NCI-H1092 treated with DMSO at 0.1 percent for 48 hours (cell line): ENCODE measurements around the gene PPP4R1.
A peak's percentile ranks its signal among the peaks of the same experiment; 100 is the strongest.
"Not testable (repeated sequence)": the region's sequence is repeated elsewhere in the genome, so short reads cannot be mapped to it uniquely, and the experiment has no call there.

Experiments
- DNase-seq: peaks from one replicate; lab custom pipeline; 2025; lab: John Stamatoyannopoulos, UW

PPP4R1 gene

DNA sequence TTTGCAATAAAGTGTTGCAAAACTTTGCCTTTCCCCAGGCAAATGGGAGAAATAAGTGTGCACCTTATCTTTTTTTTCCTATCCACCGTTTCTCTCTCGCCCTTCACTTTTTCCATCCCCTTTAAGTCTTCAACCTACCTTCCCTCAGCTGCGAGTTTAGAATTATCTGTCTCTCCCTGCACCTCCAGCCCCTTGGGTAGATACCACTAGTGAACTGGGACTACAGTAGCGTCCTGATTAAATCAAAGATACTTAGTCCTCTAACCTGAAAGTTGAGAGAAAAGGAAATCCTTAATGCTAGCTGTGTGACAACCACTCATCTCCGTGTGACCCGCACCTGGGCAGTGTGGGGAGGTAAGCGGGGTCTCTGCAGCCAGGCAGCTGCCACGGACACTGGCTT is 16.1 kb upstream of the PPP4R1 start:
- DNase-seq: no peak

DNA sequence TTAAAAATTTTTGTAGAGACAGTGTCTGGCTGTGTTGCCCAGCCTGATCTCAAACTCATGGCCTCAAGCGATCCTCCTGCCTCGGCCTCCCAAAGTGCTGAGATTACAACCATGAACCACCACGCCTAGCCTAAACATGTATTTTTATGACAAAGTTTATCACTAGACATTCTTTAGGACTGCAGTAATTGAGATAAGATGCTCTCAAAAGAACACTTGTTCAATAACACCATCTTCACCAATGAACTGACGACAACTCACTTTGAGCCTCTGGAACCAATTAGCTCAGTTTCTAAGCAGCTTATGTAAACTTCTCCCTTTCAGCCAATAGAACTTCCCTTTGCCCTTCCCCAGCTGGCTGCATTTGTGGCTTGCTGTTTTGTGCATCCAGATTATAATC is 15.3 kb upstream of the PPP4R1 start:
- DNase-seq: no peak

GRCh38 chr18:9628984-9629383 is 14.6 kb upstream of the PPP4R1 start:
- DNase-seq: no peak

- no peak for DNase-seq
These were observed 13.3 kb upstream of the PPP4R1 start for GRCh38 chr18:9627642-9628041.

GRCh38 chr18:9619990-9620389 is 5.6 kb upstream of the PPP4R1 start:
- DNase-seq: no peak

DNA sequence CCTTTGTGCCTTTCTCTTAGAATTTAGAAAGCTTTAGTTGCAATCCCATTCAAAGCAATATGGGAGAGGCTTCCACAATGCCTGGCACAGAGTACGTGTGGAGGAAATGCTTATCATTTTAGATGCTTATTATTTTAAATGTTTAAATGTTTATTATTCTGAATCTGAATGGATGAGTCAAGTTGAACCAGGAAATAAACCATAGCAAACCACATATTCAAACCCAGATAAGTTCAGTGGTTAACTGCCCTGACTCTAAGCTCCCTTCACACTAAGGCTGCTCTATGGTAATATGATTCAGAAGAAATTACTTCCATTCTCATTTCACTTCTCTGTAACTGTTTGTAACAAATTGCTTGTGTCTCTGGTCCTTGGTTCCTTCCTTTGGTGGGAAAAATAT is 5.2 kb upstream of the PPP4R1 start:
- DNase-seq: no peak

- no peak for DNase-seq
These were observed 4.7 kb upstream of the PPP4R1 start for GRCh38 chr18:9619056-9619455.

GRCh38 chr18:9617006-9617542 is 2.7 kb upstream of the PPP4R1 start:
- DNase-seq: no peak

DNA sequence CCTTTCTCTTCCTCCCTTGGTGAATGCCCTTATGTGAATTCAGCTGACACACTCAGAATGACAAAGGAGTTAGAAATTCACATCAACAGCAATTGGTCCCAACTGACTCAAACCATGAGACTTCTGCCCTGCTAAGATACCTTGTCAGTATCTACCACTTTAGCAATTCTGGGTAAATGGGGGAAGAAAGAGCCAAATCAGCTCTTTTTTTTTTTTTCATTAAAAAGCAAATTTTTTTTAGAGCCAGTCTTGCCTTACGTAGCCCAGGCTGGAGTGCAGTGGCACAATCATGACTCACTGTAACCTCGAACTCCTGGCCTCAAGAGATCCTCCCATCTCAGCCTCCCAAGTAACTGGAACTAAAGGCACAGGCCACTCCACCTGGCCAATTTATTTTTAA is 1.7 kb upstream of the PPP4R1 start:
- no peak for DNase-seq

DNA sequence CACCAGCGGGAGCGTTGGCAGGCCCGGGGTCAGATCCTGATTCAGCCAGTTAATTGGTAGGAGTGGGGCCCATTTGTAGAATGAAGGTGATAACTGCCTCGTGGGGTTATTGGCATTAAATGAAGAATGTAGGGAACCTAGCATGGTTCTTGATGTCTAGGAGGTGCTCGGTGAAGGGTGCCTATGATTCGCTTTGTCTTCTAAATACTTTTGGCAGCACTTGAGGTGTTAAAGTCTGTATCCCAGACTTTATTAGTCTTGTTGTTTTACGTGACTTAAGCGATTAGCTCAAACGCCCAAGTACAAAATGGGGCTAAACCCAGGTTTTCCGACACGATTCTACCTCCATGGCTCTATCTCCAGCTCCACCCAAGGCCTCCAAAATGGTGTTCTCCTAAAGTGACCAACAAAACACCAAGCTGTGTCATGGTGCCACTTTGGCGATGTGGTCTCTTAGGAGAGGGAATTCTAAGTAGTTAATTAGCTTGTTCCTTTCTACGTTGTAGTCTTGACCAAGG is 980 bp upstream of the PPP4R1 start:
- DNase-seq: no peak

- DNase-seq: peak; percentile 8
These were observed 584 bp downstream of the PPP4R1 start for GRCh38 chr18:9613550-9614400.

- no peak for DNase-seq
These were observed 1.4 kb downstream of the PPP4R1 start for GRCh38 chr18:9612977-9613376.

DNA sequence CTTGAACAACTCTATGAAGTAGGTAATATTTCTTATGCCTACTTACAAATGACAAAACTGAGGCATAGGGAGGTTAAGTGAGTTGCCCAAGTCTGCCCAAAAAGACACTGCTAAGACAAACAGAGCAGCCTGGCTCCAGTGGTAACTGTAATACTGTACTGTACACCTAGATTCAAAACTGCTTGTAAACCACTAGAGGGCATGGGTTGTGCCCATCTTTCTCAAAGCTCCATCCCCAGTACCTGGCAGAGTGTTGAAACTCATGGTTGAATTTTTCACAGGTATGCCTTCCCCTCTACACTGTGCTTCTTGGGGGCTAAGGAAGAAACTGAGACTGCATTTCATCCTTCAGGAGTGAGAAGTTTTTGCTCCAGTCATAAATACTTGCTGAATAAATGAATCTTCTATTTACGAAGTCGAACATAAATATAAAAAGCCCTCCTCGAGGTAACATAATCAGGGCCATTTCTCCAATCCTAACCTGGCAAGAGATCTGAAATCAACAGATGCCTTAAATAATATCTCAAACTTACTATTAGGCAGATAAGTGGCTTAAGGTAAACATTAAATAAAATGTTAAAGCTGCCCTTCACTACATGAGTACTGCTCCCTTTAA is 2.0 kb downstream of the PPP4R1 start:
- DNase-seq: peak; percentile 52

DNA sequence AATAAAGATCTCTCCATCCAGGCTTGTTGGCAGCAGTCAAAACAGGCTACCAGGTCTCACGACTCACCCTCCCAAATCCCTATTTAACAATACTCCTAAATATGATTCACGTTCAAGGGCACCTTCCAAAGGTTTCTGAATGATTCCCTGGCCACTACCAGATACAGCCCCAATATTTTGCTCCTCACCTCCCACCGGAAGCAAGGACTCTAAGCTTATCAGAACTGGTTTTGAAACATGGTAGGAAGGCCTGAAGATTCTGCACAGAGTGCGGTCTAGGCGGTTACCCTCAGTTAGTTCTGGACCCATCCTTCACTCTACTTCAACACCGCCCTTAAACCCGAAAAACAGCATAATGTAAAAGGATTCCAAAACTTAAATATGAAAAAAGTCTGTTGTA is 5.2 kb downstream of the PPP4R1 start:
- DNase-seq: no peak

DNA sequence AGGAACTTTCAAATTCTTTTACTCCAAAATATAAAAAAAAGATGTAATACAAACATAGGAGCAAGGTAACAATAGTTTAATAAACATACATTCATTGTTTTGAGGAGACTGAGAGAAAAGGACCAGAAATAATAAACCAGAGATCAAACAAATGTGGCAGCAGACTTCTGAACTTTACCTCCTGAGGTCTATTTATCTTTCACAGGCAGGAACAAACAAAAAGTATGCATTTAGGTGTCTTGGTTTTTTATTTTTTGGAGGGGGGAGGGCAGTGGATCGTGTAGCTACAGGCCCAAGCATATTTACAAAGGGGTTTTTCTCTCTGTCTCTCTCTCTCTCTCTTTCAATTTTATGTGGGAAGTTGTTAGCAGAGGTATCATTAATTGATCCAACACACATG is 5.6 kb downstream of the PPP4R1 start:
- no peak for DNase-seq

GRCh38 chr18:9608298-9608697 is 6.1 kb downstream of the PPP4R1 start:
- no peak for DNase-seq

DNA sequence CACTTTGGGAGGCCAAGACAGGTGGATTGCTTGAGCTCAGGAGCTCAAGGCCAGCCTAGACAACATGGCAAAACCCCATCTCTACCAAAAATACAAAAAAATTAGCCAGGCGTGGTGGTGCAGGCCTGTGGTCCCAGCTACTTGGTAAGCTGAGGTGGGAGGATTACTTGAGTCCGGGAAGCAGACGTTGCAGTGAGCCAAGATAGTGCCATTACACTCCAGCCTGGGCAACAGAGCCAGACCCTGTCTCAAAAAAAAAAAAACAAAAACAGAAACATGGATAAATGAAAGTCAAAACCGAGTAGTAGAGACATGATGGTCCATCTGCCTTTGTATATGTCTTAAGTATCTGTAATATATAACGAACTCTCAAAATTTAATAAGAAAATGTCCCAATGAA is 7.2 kb downstream of the PPP4R1 start:
- DNase-seq: not testable (repeated sequence)

DNA sequence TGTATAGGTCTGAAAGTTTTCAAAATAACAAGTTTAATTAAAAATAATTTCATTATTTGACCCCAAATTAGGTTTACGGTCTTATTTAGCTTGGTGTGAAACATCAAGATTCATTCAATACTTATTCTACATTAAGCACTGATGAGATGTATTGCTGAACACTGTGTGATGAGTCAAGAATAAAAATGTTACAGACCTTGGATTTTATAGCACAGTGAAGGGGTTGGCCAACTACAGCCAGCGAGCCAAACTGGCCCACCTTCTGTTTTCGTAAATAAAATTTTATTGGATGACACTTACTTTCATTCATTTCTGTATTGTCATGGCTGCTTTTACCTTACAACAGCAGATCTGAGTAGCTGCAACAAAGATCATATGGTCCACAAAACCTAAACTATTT is 8.3 kb downstream of the PPP4R1 start:
- DNase-seq: no peak

GRCh38 chr18:9604348-9604747 is 10.0 kb downstream of the PPP4R1 start:
- no peak for DNase-seq

GRCh38 chr18:9599328-9599727 is 15.0 kb downstream of the PPP4R1 start:
- DNase-seq: no peak

DNA sequence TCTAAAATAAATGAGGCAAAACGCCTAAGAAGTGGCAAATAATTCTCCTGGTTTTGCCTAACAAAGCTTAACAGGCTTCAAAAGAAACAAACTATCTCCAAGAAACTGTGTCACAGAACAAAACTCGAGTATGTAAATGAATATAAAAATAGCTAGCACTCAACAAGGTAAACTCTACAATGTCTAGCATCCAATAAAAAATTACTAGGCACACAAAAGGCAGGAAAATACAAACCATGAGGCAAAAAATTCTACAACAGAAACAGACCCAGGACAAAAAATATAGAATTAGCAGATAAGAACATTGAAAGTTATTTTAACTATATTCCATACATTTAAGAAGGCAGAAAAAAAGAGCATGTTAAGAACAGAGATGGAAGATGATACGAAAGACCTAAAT is 16.8 kb downstream of the PPP4R1 start:
- DNase-seq: no peak

- no peak for DNase-seq
These were observed 17.4 kb downstream of the PPP4R1 start for GRCh38 chr18:9596843-9597526.

DNA sequence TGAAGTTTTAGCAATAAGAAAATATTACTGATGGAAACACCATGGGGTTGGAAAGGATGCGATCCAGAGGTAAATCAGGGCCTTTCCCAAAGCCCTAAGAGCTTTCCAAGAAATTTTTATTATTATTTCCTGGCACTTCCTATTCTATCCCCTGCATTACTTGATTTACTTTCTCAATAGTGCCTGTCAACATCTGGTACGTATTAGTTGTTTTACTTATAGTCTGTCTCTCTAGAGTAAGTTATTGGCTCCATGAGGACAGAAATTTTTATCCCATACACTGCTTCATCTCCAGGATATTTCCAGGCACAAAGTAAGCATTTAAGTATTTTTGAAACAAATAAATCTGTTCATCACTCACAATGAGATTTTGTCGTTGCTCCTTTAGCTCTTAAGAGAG is 18.1 kb downstream of the PPP4R1 start:
- no peak for DNase-seq
